Muscle layer of colon (tissue), 2 donors: ENCODE data around the gene TRAPPC6A.

ENCODE experiments used
- H3K27ac ChIP-seq: one replicate; pipeline ENCODE4 v1.7.0; 2013; ENCODE audit warnings: low read depth, mild to moderate bottlenecking, low read length, moderate library complexity
- H3K27me3 ChIP-seq, 2 donors: one replicate each; pipeline ENCODE4 v1.7.0; 2013; ENCODE audit warnings: low read length in 2 of 2, mild to moderate bottlenecking in 2 of 2; ENCODE audit not compliant: insufficient read depth in 2 of 2, control insufficient read depth in 1 of 2
- H3K36me3 ChIP-seq: one replicate; pipeline ENCODE4 v1.7.0; 2013; ENCODE audit warnings: mild to moderate bottlenecking, low read length; ENCODE audit not compliant: insufficient read depth
- H3K4me1 ChIP-seq: one replicate; pipeline ENCODE4 v1.7.0; 2013; ENCODE audit warnings: mild to moderate bottlenecking, low read length; ENCODE audit not compliant: insufficient read depth
- H3K4me3 ChIP-seq, 2 donors: one replicate each; pipeline ENCODE4 v1.7.0; 2013; ENCODE audit warnings: low read length in 2 of 2, low read depth in 1 of 2, mild to moderate bottlenecking in 1 of 2, moderate library complexity in 1 of 2
- H3K9ac ChIP-seq: one replicate; pipeline ENCODE4 v1.7.0; 2013; ENCODE audit warnings: low read length
- H3K9me3 ChIP-seq: one replicate; pipeline ENCODE4 v1.7.0; 2013; ENCODE audit warnings: mild to moderate bottlenecking, low read length
- donor health status: abdominal sarcoma.
- donor health status: Adenocarcinoma of cecum.

The TRAPPC6A gene

GRCh38 chr19:45182758-45183157 is 4.7 kb upstream of the TRAPPC6A start:
- no peak overlapping the region for H3K4me3 ChIP-seq
- no peak overlapping the region for H3K27ac ChIP-seq
- H3K36me3 ChIP-seq: no peaks in the 10 kb centered on the region
- no peak overlapping the region for H3K9ac ChIP-seq
- H3K27me3 ChIP-seq: no peaks in the 10 kb centered on the region
- no peaks in the 10 kb centered on the region for H3K9me3 ChIP-seq
- H3K4me1 ChIP-seq: peaks cover 22% of the 10 kb centered on the region

GRCh38 chr19:45180936-45181335 is 2.9 kb upstream of the TRAPPC6A start:
- H3K4me3 ChIP-seq: no peak overlapping the region
- H3K36me3 ChIP-seq: no peaks in the 10 kb centered on the region
- H3K27me3 ChIP-seq: no peaks in the 10 kb centered on the region
- H3K4me1 ChIP-seq: peaks cover 28% of the 10 kb centered on the region
- no peak overlapping the region for H3K9ac ChIP-seq
- no peak overlapping the region for H3K27ac ChIP-seq
- H3K9me3 ChIP-seq: no peaks in the 10 kb centered on the region

GRCh38 chr19:45179892-45180370 is 1.9 kb upstream of the TRAPPC6A start:
- Histone ChIP-seq H3K27me3 (no peaks in the 10 kb centered on the region), H3K9ac (no peak overlapping the region), H3K36me3 (no peaks in the 10 kb centered on the region), H3K9me3 (no peaks in the 10 kb centered on the region), H3K4me3 (peak overlapping the region; percentile 84 to 85), H3K4me1 (peaks cover 28% of the 10 kb centered on the region), H3K27ac (peak overlapping the region; percentile 21)

- Histone ChIP-seq H3K4me3 (peak overlapping the region; percentile 84 to 85), H3K27ac (peak overlapping the region; percentile 96), H3K9me3 (no peaks in the 10 kb centered on the region), H3K4me1 (peaks cover 28% of the 10 kb centered on the region), H3K9ac (peak overlapping the region; percentile 78), H3K36me3 (no peaks in the 10 kb centered on the region), H3K27me3 (no peaks in the 10 kb centered on the region)
These were observed 1.2 kb upstream of the TRAPPC6A start for GRCh38 chr19:45179072-45179891.

- Histone ChIP-seq H3K27ac (peak within 1 kb of the TSS; percentile 96), H3K9me3 (no peaks in the 10 kb centered on the region), H3K36me3 (no peaks in the 10 kb centered on the region), H3K9ac (peak within 1 kb of the TSS; percentile 87), H3K4me1 (peaks cover 28% of the 10 kb centered on the region), H3K4me3 (peak within 1 kb of the TSS; percentile 84 to 85), H3K27me3 (no peaks in the 10 kb centered on the region)
These were observed 430 bp upstream of the TRAPPC6A start, which contains the start of gene BLOC1S3 for GRCh38 chr19:45178262-45179071. Gene BLOC1S3, plus strand, starts transcription at chr19:45178784. Its CDS starts 513 bp downstream, at chr19:45179297.

- Histone ChIP-seq H3K27me3 (no peaks in the 10 kb centered on the region), H3K4me3 (no peak overlapping the region), H3K27ac (no peak overlapping the region), H3K9me3 (no peaks in the 10 kb centered on the region), H3K9ac (no peak overlapping the region), H3K36me3 (no peaks in the 10 kb centered on the region), H3K4me1 (peaks cover 17% of the 10 kb centered on the region)
These were observed 2.3 kb downstream of the TRAPPC6A start for GRCh38 chr19:45175515-45176345.

GRCh38 chr19:45173816-45174215 is 4.2 kb downstream of the TRAPPC6A start:
- Histone ChIP-seq H3K9me3 (no peaks in the 10 kb centered on the region), H3K27ac (no peak overlapping the region), H3K9ac (no peak overlapping the region), H3K4me1 (peaks cover 7% of the 10 kb centered on the region), H3K4me3 (no peak overlapping the region), H3K27me3 (no peaks in the 10 kb centered on the region), H3K36me3 (no peaks in the 10 kb centered on the region)

- H3K4me1 ChIP-seq: peaks cover 7% of the 10 kb centered on the region
- no peak overlapping the region for H3K4me3 ChIP-seq
- H3K36me3 ChIP-seq: no peaks in the 10 kb centered on the region
- H3K27me3 ChIP-seq: no peaks in the 10 kb centered on the region
- H3K27ac ChIP-seq: no peak overlapping the region
- H3K9me3 ChIP-seq: no peaks in the 10 kb centered on the region
- H3K9ac ChIP-seq: no peak overlapping the region
These were observed 5.3 kb downstream of the TRAPPC6A start for GRCh38 chr19:45172611-45173208.

- Histone ChIP-seq H3K9me3 (no peaks in the 10 kb centered on the region), H3K27me3 (no peaks in the 10 kb centered on the region), H3K4me1 (peaks cover 1% of the 10 kb centered on the region), H3K4me3 (no peak overlapping the region), H3K27ac (no peak overlapping the region), H3K9ac (no peak overlapping the region), H3K36me3 (no peaks in the 10 kb centered on the region)
These were observed 5.9 kb downstream of the TRAPPC6A start for GRCh38 chr19:45172173-45172572.

- no peak overlapping the region for H3K27ac ChIP-seq
- no peaks in the 10 kb centered on the region for H3K36me3 ChIP-seq
- H3K9me3 ChIP-seq: no peaks in the 10 kb centered on the region
- no peak overlapping the region for H3K4me3 ChIP-seq
- no peak overlapping the region for H3K9ac ChIP-seq
- no peaks in the 10 kb centered on the region for H3K27me3 ChIP-seq
- H3K4me1 ChIP-seq: no peaks in the 10 kb centered on the region
These were observed 6.8 kb downstream of the TRAPPC6A start for GRCh38 chr19:45171211-45171623.
